Gastroesophageal sphincter (tissue), 3 donors: ENCODE measurements around the gene ATP13A2.

Experiments
- CTCF ChIP-seq, 4 experiments: fragments of 200-600 bp in 2 of 4; fragments of 450-650 bp in 2 of 4; sonication (generic) in 1 of 4; IDR thresholded peaks; one replicate each; pipeline ENCODE4 v1.5.1; 2017 to 2019; ENCODE audit warnings: antibody characterized with exemption in 4 of 4, mild to moderate bottlenecking in 2 of 4, moderate library complexity in 2 of 4
- EP300 ChIP-seq: sonication (generic); formaldehyde crosslinking; IDR thresholded peaks from one replicate; pipeline ENCODE4 v1.6.1; 2017; ENCODE audit warnings: antibody characterized with exemption, mild to moderate bottlenecking

- TF ChIP-seq CTCF (IDR thresholded peaks at IDR 0.05) (no peak), EP300 (no peak)
Observed at GRCh38 chr1:17052038-17052437, 40.3 kb upstream of the ATP13A2 start.
